Measurements from ENCODE around the gene UBALD2.

- TF ChIP-seq EP300 (IDR thresholded peaks at IDR 0.05) (no peak), CTCF (IDR thresholded peaks at IDR 0.05) (no peak)
These were observed 28.5 kb upstream of the UBALD2 start for GRCh38 chr17:76236603-76237002.
